ENCODE results near the gene MRPS27.

- TF ChIP-seq YY1 (IDR thresholded peaks at IDR 0.05; ENCODE audit: low read depth): peak; percentile 46; the same call in 1 of the 2 replicates
- no peak for TF ChIP-seq RAD21 (IDR thresholded peaks at IDR 0.05; ENCODE audit: low read depth)
- TF ChIP-seq REST (IDR thresholded peaks at IDR 0.05; ENCODE audit: low read depth): no peak
- TF ChIP-seq USF1 (IDR thresholded peaks at IDR 0.05): no peak
- no peak for TF ChIP-seq CREB1 (IDR thresholded peaks at IDR 0.05; ENCODE audit: low read depth)
- no peak for TF ChIP-seq TAF1 (IDR thresholded peaks at IDR 0.05; ENCODE audit: low read depth)
- TF ChIP-seq TEAD4 (IDR thresholded peaks at IDR 0.05): peak; percentile 34; the same call in 1 of the 2 replicates
- 0 out of 2 replicates have a peak, but pooled peaks have one; percentile 47 for TF ChIP-seq MAX (IDR thresholded peaks at IDR 0.05)
- TF ChIP-seq EP300 (IDR thresholded peaks at IDR 0.05; ENCODE audit: borderline replicate concordance): no peak
- TF ChIP-seq CEBPB (IDR thresholded peaks at IDR 0.05): no peak
Measured at GRCh38 chr5:72328172-72328571, 8.1 kb upstream of the MRPS27 start.

Measured in Ishikawa (cell line).